MCF 10A (cell line): ENCODE data around the gene SCGB2B2. TPM values are rescaled to one million over a fixed set of nuclear protein-coding genes. Genes with fewer than 3 reads are reported as not detected.

Source experiments
- BruUV-seq: library from RNA; stranded (reverse); fragments of 400-500 nt; replicated peaks from 2 replicates; lab custom pipeline; 2021; lab: Mats Ljungman, UMichigan
- CTCF ChIA-PET: fragments of 300-600 bp; sonication (Branson Sonifier 250); formaldehyde crosslinking; extraction: SDS; loops from one replicate; lab custom pipeline; 2021; ENCODE audit warnings: antibody characterized with exemption, inconsistent platforms; lab: Yijun Ruan, JAX
- POLR2A ChIA-PET: fragments of 300-600, 350-650 bp; sonication (Branson Sonifier 250); formaldehyde crosslinking; extraction: SDS; loops from one replicate; lab custom pipeline; 2020; ENCODE audit warnings: antibody characterized with exemption, inconsistent platforms; lab: Yijun Ruan, JAX
- DNase-seq: peaks from one replicate; pipeline ENCODE4 v3.0.0-alpha.2; 2018; ENCODE audit not compliant: unreplicated experiment
- H3K27ac Mint-ChIP-seq: one replicate; pipeline ENCODE4 v1.8.0; 2022; ENCODE audit warnings: mild to moderate bottlenecking, low read depth, mixed read lengths; ENCODE audit not compliant: unreplicated experiment
- H3K27me3 Mint-ChIP-seq: one replicate; pipeline ENCODE4 v1.8.0; 2022; ENCODE audit warnings: mixed read lengths; ENCODE audit not compliant: insufficient read depth, unreplicated experiment
- H3K36me3 Mint-ChIP-seq: one replicate; pipeline ENCODE4 v1.8.0; 2022; ENCODE audit warnings: mild to moderate bottlenecking, moderate library complexity, mixed read lengths; ENCODE audit not compliant: insufficient read depth, unreplicated experiment
- H3K4me1 Mint-ChIP-seq: one replicate; pipeline ENCODE4 v1.8.0; 2022; ENCODE audit warnings: mixed read lengths; ENCODE audit not compliant: insufficient read depth, unreplicated experiment
- H3K4me3 Mint-ChIP-seq: one replicate; pipeline ENCODE4 v1.8.0; 2022; ENCODE audit warnings: mild to moderate bottlenecking, moderate library complexity, mixed read lengths; ENCODE audit not compliant: unreplicated experiment
- H3K9me3 Mint-ChIP-seq: one replicate; pipeline ENCODE4 v1.8.0; 2022; ENCODE audit warnings: mixed read lengths; ENCODE audit not compliant: unreplicated experiment
- CTCF ChIP-seq: fragments of 200-600 bp; IDR thresholded peaks from one replicate; pipeline ENCODE4 v1.8.0; 2022; ENCODE audit warnings: antibody characterized with exemption, mild to moderate bottlenecking; ENCODE audit not compliant: unreplicated experiment
- intact Hi-C: fragments of 100-400 bp; cut with micrococcal nuclease; formaldehyde crosslinking; loops from 2 replicates; pipeline ENCODE4 v1.14.1; 2022
- total RNA-seq: library from RNA; stranded (reverse); gene quantifications from 2 replicates; pipeline ENCODE4 v1.2.3, GENCODE V29; 2022

The SCGB2B2 gene
- total RNA-seq, 1 experiment from 2014 or later, result not detected

GRCh38 chr19:34707661-34708060, 30.7 kb upstream of the SCGB2B2 start:
- Mint-ChIP-seq H3K36me3 (no peaks in the 10 kb centered on the region), H3K27ac (no peak overlapping the region), H3K27me3 (no peaks in the 10 kb centered on the region), H3K4me1 (peaks cover 4% of the 10 kb centered on the region), H3K4me3 (no peak overlapping the region), H3K9me3 (peaks cover 6% of the 10 kb centered on the region)
- POLR2A ChIA-PET, result no interaction called here
- no TSS peak for BruUV-seq
- no peak for DNase-seq
- intact Hi-C loops, result no loop called here
- CTCF ChIA-PET, result interaction anchor here (1.0 kb wide), 1 partner anchor 64 kb away, joined by 3 read pairs; no protein-coding TSS in a partner anchor
- TF ChIP-seq CTCF, result no peak

- BruUV-seq, result no TSS peak
- Mint-ChIP-seq H3K9me3 (peaks cover 29% of the 10 kb centered on the region), H3K27me3 (no peaks in the 10 kb centered on the region), H3K27ac (no peak overlapping the region), H3K4me1 (peaks cover 5% of the 10 kb centered on the region), H3K4me3 (no peak overlapping the region), H3K36me3 (peaks cover 4% of the 10 kb centered on the region)
- ChIA-PET POLR2A (no interaction called here), CTCF (no interaction called here)
- no peak for DNase-seq
- TF ChIP-seq CTCF, result no peak
- intact Hi-C loops, result no loop called here
Observed at GRCh38 chr19:34692549-34692948, 15.6 kb upstream of the SCGB2B2 start.

- Mint-ChIP-seq H3K4me1 (peaks cover 5% of the 10 kb centered on the region), H3K27me3 (no peaks in the 10 kb centered on the region), H3K27ac (no peak overlapping the region), H3K4me3 (no peak overlapping the region), H3K36me3 (peaks cover 4% of the 10 kb centered on the region), H3K9me3 (peaks cover 36% of the 10 kb centered on the region)
- CTCF ChIA-PET, result no interaction called here
- POLR2A ChIA-PET, result no interaction called here
- no peak for TF ChIP-seq CTCF
- intact Hi-C loops, result no loop called here
- BruUV-seq, result no TSS peak
- DNase-seq, result no peak
Observed at GRCh38 chr19:34690372-34690771, 13.4 kb upstream of the SCGB2B2 start.

GRCh38 chr19:34688592-34688991, 11.6 kb upstream of the SCGB2B2 start:
- Mint-ChIP-seq H3K4me1 (peaks cover 5% of the 10 kb centered on the region), H3K36me3 (peaks cover 13% of the 10 kb centered on the region), H3K4me3 (no peak overlapping the region), H3K9me3 (peaks cover 32% of the 10 kb centered on the region), H3K27me3 (no peaks in the 10 kb centered on the region), H3K27ac (no peak overlapping the region)
- ChIA-PET POLR2A (no interaction called here), CTCF (interaction anchor here (0.6 to 0.7 kb wide), 2 partner anchors 157 to 1269 kb away, joined by 3 read pairs; no protein-coding TSS in a partner anchor)
- no TSS peak for BruUV-seq
- no peak for TF ChIP-seq CTCF
- intact Hi-C loops, result no loop called here
- no peak for DNase-seq
